GM20431 (cell line): Measurements from ENCODE around the gene RNF135.
"Not testable (repeated sequence)": the region's sequence is repeated elsewhere in the genome, so short reads cannot be mapped to it uniquely, and the experiment has no call there.

Source experiments
- in situ Hi-C: fragments of 300-500 bp; cut with MseI, MboI; formaldehyde crosslinking; loops from one replicate; pipeline ENCODE4 v1.15.0; 2020; ENCODE audit warnings: low sequenced_read_pairs; ENCODE audit not compliant: unreplicated experiment

The RNF135 gene

DNA sequence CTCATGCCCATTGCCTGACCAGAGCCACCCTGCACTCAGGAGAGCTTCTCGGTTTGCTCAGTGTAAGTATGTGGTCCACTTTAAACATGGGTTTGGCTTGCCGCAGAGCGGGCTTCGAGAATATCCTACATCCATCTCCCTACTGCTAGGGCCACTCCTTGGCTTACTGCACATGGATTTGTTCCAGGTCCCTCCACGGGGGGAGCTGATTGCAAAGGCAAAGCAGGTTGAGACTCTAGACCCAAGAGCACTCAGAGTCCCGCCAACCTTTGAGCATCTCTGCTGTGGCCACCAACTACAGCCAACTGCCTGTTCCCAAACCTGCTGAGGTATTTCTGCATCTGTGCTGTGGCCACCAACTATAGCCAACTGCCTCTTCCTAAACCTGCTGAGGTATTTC lies 26.4 kb downstream of the RNF135 start:
- in situ Hi-C loops = no loop called here

- in situ Hi-C loops = no loop called here
Measured at GRCh38 chr17:30997842-30998241, 27.0 kb downstream of the RNF135 start.

- in situ Hi-C loops = no loop called here
Measured at GRCh38 chr17:31002047-31002446, 31.2 kb downstream of the RNF135 start.

- in situ Hi-C loops = no loop called here
Measured at GRCh38 chr17:31003225-31003866, 32.5 kb downstream of the RNF135 start.

GRCh38 chr17:31004160-31004559 lies 33.3 kb downstream of the RNF135 start:
- in situ Hi-C loops = no loop called here

DNA sequence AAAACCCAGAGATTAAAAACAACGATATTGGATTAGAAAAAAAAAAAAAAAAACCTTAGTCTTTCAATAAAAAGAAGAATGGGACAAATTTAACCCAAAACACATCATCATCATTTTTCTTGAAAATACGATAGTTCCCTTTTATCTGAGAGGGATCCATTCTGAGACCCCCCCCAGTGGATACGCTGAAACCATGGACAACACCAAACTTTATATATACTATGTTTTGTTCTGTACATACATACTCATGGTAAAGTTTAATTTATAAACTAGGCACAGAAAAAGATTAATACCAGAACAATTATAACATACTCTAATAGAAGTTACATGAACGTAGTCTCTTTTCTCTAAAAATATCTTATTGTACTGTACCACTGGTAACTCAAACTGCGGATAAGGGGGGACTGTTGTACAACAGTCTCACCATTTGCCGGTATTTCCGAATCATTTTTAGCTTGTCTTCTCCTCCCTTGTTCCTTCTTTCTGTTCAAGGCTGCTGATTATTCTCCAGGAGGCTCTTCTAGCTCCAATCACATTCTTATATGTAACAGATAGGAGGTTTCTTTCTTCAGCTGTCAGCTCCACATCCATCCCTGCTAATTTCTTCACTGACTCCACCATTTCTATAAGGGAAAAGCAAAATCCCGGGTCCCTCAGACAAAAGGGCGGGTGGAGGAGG lies 37.0 kb downstream of the RNF135 start:
- in situ Hi-C loops = no loop called here

DNA sequence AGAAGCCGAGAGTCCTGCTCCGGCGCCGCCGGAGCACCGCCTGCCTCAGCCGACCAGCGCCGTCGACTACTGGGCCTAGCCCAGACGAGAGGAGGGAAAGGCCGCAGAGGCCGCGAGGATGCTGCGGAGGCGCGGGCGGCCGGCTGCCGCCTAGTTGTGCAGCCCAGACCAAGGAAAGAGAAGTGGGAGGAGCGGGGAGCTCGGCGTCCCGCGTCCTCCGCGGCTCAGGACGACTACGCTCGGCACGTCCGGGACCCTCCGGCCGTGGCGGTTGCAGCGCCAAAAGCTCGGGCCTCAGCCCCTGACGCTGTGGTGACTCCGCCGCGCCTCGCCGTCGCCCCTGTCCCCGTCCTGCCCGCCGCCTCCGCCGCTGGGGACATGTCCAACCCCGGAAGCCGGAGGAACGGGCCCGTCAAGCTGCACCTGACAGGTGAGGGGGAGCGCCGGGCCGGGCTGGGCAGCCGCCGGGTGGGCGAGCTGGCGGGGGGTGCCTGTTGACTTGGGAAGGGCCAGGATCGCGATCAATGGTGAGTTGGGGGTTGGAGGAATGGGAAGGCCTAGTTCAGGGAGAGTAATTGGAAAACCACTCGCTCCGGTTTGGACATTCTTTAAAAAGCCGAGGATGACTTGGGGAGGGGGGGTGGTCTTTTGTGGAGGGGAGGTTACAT lies 37.7 kb downstream of the RNF135 start:
- in situ Hi-C loops = no loop called here

GRCh38 chr17:31009042-31009702 lies 38.3 kb downstream of the RNF135 start:
- in situ Hi-C loops = not testable (repeated sequence)

DNA sequence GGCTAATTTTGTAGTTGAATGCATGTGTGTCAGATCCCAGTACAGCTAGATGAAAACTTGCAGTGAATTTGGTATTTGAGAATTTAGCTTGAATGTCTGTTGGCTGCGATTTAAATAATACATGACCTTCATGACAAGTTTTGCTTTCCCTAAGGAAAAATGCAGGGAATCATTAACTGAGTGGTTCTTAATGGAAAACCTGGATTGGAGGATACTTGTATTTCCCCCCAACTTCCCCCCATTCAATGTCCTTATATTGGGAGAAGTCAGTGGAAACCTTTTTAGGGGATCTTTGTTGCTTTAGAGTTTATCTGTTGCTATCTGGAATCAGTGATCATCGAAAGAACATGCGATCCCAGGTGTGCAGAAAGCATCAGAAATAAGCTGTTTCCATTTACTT lies 39.2 kb downstream of the RNF135 start:
- in situ Hi-C loops = loop anchor here (10.0 kb wide), 1 partner anchor 205 kb away; no protein-coding TSS in a partner anchor

- in situ Hi-C loops = loop anchor here (10.0 kb wide), 1 partner anchor 201 kb away; no protein-coding TSS in a partner anchor
Measured at GRCh38 chr17:31013844-31014243, 43.0 kb downstream of the RNF135 start.

- in situ Hi-C loops = loop anchor here (10.0 kb wide), 1 partner anchor 199 kb away; no protein-coding TSS in a partner anchor
Measured at GRCh38 chr17:31015639-31016038, 44.8 kb downstream of the RNF135 start.

GRCh38 chr17:31019004-31019403 lies 48.2 kb downstream of the RNF135 start:
- in situ Hi-C loops = loop anchor here (10.0 kb wide), 1 partner anchor 196 kb away; no protein-coding TSS in a partner anchor

DNA sequence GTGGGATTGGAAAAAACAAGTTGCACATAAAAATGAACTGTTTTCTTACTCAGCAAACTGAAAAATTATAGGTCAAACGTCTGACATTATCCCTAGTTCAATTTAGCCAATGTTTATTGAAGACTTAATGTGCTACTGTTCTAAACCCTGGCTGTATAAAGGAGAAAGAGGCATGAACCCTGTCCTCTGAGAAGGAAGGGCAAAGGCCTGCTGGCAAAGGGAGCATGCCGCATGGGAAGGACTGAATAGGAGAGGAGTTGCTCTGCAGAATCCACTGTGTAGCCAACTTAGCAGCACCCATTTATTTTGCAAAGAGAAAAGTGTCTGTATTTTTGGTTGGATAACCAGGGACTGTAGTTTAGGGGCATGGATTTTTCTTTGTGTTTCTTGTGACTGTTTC lies 52.3 kb downstream of the RNF135 start:
- in situ Hi-C loops = not testable (repeated sequence)

DNA sequence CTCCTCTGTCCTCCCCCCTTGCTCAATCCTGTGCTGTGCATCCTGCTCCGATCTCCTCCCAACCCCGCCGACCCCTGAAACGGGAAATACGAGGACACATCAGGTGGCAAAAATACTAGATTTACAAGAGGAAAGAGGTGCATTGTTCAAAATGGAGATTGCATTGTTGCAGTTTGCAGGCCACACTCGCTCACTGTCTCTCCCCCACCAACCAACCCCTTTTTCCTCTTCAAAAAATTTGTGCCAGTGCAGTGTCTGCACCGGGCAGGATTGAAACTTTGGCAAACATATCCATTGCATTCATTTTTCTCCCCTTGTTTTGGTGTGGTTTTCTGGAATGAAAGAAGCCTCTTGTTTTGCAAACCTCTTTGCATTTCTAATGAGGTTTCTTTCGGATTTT lies 61.0 kb downstream of the RNF135 start:
- in situ Hi-C loops = no loop called here

DNA sequence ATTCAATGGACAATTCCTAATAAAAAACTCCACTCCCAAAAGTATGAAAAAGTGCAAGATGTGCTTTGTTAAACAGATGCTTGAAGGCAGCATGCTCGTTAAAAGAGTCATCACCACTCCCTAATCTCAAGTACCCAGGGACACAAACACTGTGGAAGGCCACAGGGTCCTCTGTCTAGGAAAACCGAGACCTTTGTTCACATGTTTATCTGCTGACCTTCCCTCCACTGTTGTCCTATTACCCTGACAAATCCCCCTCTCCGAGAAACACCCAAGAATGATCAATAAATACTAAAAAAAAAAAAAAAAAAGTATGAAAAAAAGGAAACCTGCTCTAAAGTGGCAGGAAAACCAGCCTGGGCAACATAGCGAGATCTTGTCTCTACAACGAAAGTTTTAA lies 64.8 kb downstream of the RNF135 start:
- in situ Hi-C loops = not testable (repeated sequence)

DNA sequence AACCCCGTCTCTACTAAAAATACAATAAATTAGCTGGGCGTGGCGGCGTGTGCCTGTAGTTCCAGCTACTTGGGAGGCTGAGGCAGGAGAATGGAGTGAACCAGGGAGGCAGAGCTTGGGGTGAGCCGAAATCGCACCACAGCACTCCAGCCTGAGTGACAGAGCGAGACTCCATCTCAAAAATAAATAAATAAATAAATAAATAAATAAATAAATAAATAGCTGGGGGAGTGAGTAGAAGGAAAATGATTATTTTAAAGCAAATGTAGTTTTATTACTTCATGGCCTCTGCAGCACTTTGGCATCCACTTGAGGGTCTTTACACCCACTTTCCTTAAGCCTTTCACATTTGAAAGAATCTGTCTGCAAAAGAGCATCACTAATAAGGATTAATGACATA lies 70.0 kb downstream of the RNF135 start:
- in situ Hi-C loops = not testable (repeated sequence)

GRCh38 chr17:31042378-31042777 lies 71.5 kb downstream of the RNF135 start:
- in situ Hi-C loops = not testable (repeated sequence)

DNA sequence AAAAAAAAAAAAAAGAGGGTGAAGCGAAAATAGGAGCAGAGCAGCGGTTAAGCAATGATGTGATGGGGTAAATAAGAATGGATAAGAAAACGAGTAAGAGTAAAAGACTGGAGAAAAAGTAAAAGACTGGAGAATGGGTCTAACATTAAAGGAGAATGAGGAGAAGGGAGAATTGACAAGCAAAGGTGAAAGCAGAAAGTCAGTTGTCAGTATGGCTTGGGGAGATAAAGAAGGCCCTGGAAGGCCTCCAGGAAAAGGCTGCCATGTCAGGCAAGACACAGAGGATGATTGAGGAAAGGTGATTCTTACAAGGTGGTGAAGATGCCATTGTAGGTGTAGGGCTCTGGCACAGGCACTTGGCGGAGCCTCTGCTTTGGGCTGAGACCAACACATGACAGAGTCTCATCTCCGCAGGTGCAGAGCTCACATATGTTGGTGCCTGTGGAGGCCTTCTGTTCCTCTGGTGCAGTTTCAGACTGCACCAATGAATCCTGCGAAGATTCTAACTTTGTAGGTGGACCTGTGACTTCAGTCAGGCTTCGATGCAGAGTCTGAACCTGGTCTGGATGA lies 76.1 kb downstream of the RNF135 start:
- in situ Hi-C loops = not testable (repeated sequence)

- in situ Hi-C loops = no loop called here
Measured at GRCh38 chr17:31048142-31048541, 77.3 kb downstream of the RNF135 start.

GRCh38 chr17:31048780-31049179 lies 77.9 kb downstream of the RNF135 start:
- in situ Hi-C loops = no loop called here
